AG09309 (cell line): ENCODE data around the gene PDIA4.
"Not testable (repeated sequence)": the region's sequence is repeated elsewhere in the genome, so short reads cannot be mapped to it uniquely, and the experiment has no call there.

Experiments
- DNase-seq: peaks from one replicate; pipeline ENCODE4 v3.0.0-alpha.2; 2010; ENCODE audit warnings: low read depth
- H3K4me3 ChIP-seq: 2 replicates; pipeline ENCODE4 v1.5.1; 2011; ENCODE audit warnings: mild to moderate bottlenecking, low read depth, low read length, moderate library complexity; ENCODE audit not compliant: control insufficient read depth
- CTCF ChIP-seq: IDR thresholded peaks from 2 replicates; pipeline ENCODE4 v1.5.1; 2011; ENCODE audit warnings: mild to moderate bottlenecking, low read depth, low read length, inconsistent platforms; ENCODE audit not compliant: insufficient read depth, control insufficient read depth; ENCODE audit errors: missing control alignments

The PDIA4 gene

GRCh38 chr7:149053384-149053783, 25.1 kb upstream of the PDIA4 start:
- TF ChIP-seq CTCF, result no peak
- no peak for DNase-seq
- H3K4me3 ChIP-seq, result no peak overlapping the region

- no peak for DNase-seq
- TF ChIP-seq CTCF, result no peak
- H3K4me3 ChIP-seq, result no peak overlapping the region
Observed at GRCh38 chr7:149050941-149051340, 22.6 kb upstream of the PDIA4 start.

GRCh38 chr7:149048805-149049204, 20.5 kb upstream of the PDIA4 start:
- no peak for DNase-seq
- TF ChIP-seq CTCF, result no peak
- H3K4me3 ChIP-seq, result no peak overlapping the region

- no peak for TF ChIP-seq CTCF
- H3K4me3 ChIP-seq, result no peak overlapping the region
- no peak for DNase-seq
Observed at GRCh38 chr7:149046416-149046815, 18.1 kb upstream of the PDIA4 start.

- H3K4me3 ChIP-seq, result no peak overlapping the region
- DNase-seq, result no peak
- no peak for TF ChIP-seq CTCF
Observed at GRCh38 chr7:149043936-149044335, 15.6 kb upstream of the PDIA4 start.

GRCh38 chr7:149041350-149041749, 13.0 kb upstream of the PDIA4 start:
- no peak for DNase-seq
- H3K4me3 ChIP-seq, result no peak overlapping the region
- TF ChIP-seq CTCF, result no peak

GRCh38 chr7:149038641-149039040, 10.3 kb upstream of the PDIA4 start:
- not testable (repeated sequence) for H3K4me3 ChIP-seq, DNase-seq
